ENCODE data around the gene CLEC4F.

Gene CLEC4F

GRCh38 chr2:70834106-70834505 is 13.7 kb upstream of the CLEC4F start:
- no peak for DNase-seq (ENCODE audit: low read depth, low spot score)
- no peak for TF ChIP-seq CTCF (IDR thresholded peaks at IDR 0.05; ENCODE audit: low read depth, low read length)
- H3K4me3 ChIP-seq (ENCODE audit: low read depth, low read length) = no peak overlapping the region
- in situ Hi-C loops (cut with HindIII; ENCODE audit: low sequenced_read_pairs) = no loop called here

- no peak for DNase-seq (ENCODE audit: low read depth, low spot score)
- no peak overlapping the region for H3K4me3 ChIP-seq (ENCODE audit: low read depth, low read length)
- in situ Hi-C loops (cut with HindIII; ENCODE audit: low sequenced_read_pairs) = no loop called here
- TF ChIP-seq CTCF (IDR thresholded peaks at IDR 0.05; ENCODE audit: low read depth, low read length) = no peak
These were observed 12.8 kb upstream of the CLEC4F start for GRCh38 chr2:70833246-70833645.

GRCh38 chr2:70832386-70832785 is 12.0 kb upstream of the CLEC4F start:
- TF ChIP-seq CTCF (IDR thresholded peaks at IDR 0.05; ENCODE audit: low read depth, low read length) = no peak
- no peak overlapping the region for H3K4me3 ChIP-seq (ENCODE audit: low read depth, low read length)
- in situ Hi-C loops (cut with HindIII; ENCODE audit: low sequenced_read_pairs) = no loop called here
- no peak for DNase-seq (ENCODE audit: low read depth, low spot score)

- H3K4me3 ChIP-seq (ENCODE audit: low read depth, low read length) = no peak overlapping the region
- in situ Hi-C loops (cut with HindIII; ENCODE audit: low sequenced_read_pairs) = no loop called here
- no peak for DNase-seq (ENCODE audit: low read depth, low spot score)
- TF ChIP-seq CTCF (IDR thresholded peaks at IDR 0.05; ENCODE audit: low read depth, low read length) = no peak
These were observed 11.5 kb upstream of the CLEC4F start for GRCh38 chr2:70831861-70832260.

- no peak overlapping the region for H3K4me3 ChIP-seq (ENCODE audit: low read depth, low read length)
- no peak for TF ChIP-seq CTCF (IDR thresholded peaks at IDR 0.05; ENCODE audit: low read depth, low read length)
- in situ Hi-C loops (cut with HindIII; ENCODE audit: low sequenced_read_pairs) = no loop called here
- no peak for DNase-seq (ENCODE audit: low read depth, low spot score)
These were observed 10.0 kb upstream of the CLEC4F start for GRCh38 chr2:70830366-70830765.

GRCh38 chr2:70829916-70830315 is 9.5 kb upstream of the CLEC4F start:
- TF ChIP-seq CTCF (IDR thresholded peaks at IDR 0.05; ENCODE audit: low read depth, low read length) = no peak
- in situ Hi-C loops (cut with HindIII; ENCODE audit: low sequenced_read_pairs) = no loop called here
- DNase-seq (ENCODE audit: low read depth, low spot score) = no peak
- H3K4me3 ChIP-seq (ENCODE audit: low read depth, low read length) = no peak overlapping the region

Data from astrocyte of the spinal cord (primary cell).